ENCODE data around the gene SNAPC4.
"Not testable (repeated sequence)": the region's sequence is repeated elsewhere in the genome, so short reads cannot be mapped to it uniquely, and the experiment has no call there.

SNAPC4 gene

GRCh38 chr9:136409557-136410455 is 9.8 kb upstream of the SNAPC4 start:
- ChIA-PET CTCF (interaction anchor here (0.7 to 1.7 kb wide), 6 partner anchors 9 to 220 kb away, joined by 3 to 8 read pairs (median 3); partner anchors contain the start of gene DNLZ), POLR2A (no interaction called here)
- H3K9me3 ChIP-seq (ENCODE audit: control extremely low read depth in 1 of 5, control insufficient read depth in 4 of 5, insufficient read depth in 2 of 5, low read depth in 1 of 5, low read length in 4 of 5): no peaks in the 10 kb centered on the region
- H3K4me3 ChIP-seq (ENCODE audit: control insufficient read depth in 1 of 7, extremely low read depth in 1 of 7, insufficient read depth in 4 of 7, low read depth in 2 of 7, low read length in 6 of 7): peak overlapping the region; percentile 44 to 97 (median 84)
- no peaks in the 10 kb centered on the region for H3K27me3 ChIP-seq (replicated peaks in 2 of 5; ENCODE audit: control insufficient read depth in 4 of 5, insufficient read depth in 5 of 5, low read length in 4 of 5)
- peak overlapping the region in 1 of 2 experiments; percentile 7 for H3K27ac ChIP-seq (ENCODE audit: insufficient read depth in 1 of 2, low read depth in 1 of 2, low read length in 2 of 2, poor library complexity in 1 of 2, severe bottlenecking in 2 of 2)
- H3K36me3 ChIP-seq (ENCODE audit: control insufficient read depth in 4 of 4, insufficient read depth in 4 of 4, low read length in 3 of 4): peaks cover 9 to 63% (median 46%) of the 10 kb centered on the region in 4 experiments
- WGBS (ENCODE audit: insufficient coverage): 14% methylated on average over 70 of the region's 71 CpGs
- peak in 2 of 3 donors; percentile 25 to 33 for DNase-seq
- peaks cover 2 to 28% (median 21%) of the 10 kb centered on the region in 4 experiments for H3K4me1 ChIP-seq (ENCODE audit: control extremely low read depth in 1 of 4, control insufficient read depth in 4 of 4, insufficient read depth in 4 of 4, low read length in 3 of 4)

- no peak for DNase-seq
- CTCF ChIA-PET: interaction anchor here (2.6 kb wide), 1 partner anchor 11 kb away, joined by 5 read pairs; no protein-coding TSS in a partner anchor
- no peak overlapping the region for H3K27ac ChIP-seq (ENCODE audit: insufficient read depth in 1 of 2, low read depth in 1 of 2, low read length in 2 of 2, poor library complexity in 1 of 2, severe bottlenecking in 2 of 2)
- POLR2A ChIA-PET: no interaction called here
- peaks cover 9 to 59% (median 39%) of the 10 kb centered on the region in 4 experiments for H3K36me3 ChIP-seq (ENCODE audit: control insufficient read depth in 4 of 4, insufficient read depth in 4 of 4, low read length in 3 of 4)
- H3K9me3 ChIP-seq (ENCODE audit: control extremely low read depth in 1 of 5, control insufficient read depth in 4 of 5, insufficient read depth in 2 of 5, low read depth in 1 of 5, low read length in 4 of 5): no peaks in the 10 kb centered on the region
- H3K27me3 ChIP-seq (replicated peaks in 2 of 5; ENCODE audit: control insufficient read depth in 4 of 5, insufficient read depth in 5 of 5, low read length in 4 of 5): no peaks in the 10 kb centered on the region
- no peak overlapping the region for H3K4me3 ChIP-seq (ENCODE audit: control insufficient read depth in 1 of 7, extremely low read depth in 1 of 7, insufficient read depth in 4 of 7, low read depth in 2 of 7, low read length in 6 of 7)
- WGBS (ENCODE audit: insufficient coverage): 98% methylated on average over 6 of the region's 7 CpGs
- peaks cover 2 to 36% (median 21%) of the 10 kb centered on the region in 4 experiments for H3K4me1 ChIP-seq (ENCODE audit: control extremely low read depth in 1 of 4, control insufficient read depth in 4 of 4, insufficient read depth in 4 of 4, low read length in 3 of 4)
Observed at GRCh38 chr9:136407911-136408310, 7.9 kb upstream of the SNAPC4 start.

- POLR2A ChIA-PET; DNase-seq; H3K27ac ChIP-seq (ENCODE audit: insufficient read depth in 1 of 2, low read depth in 1 of 2, low read length in 2 of 2, poor library complexity in 1 of 2, severe bottlenecking in 2 of 2); H3K27me3 ChIP-seq (replicated peaks in 2 of 5; ENCODE audit: control insufficient read depth in 4 of 5, insufficient read depth in 5 of 5, low read length in 4 of 5); H3K9me3 ChIP-seq (ENCODE audit: control extremely low read depth in 1 of 5, control insufficient read depth in 4 of 5, insufficient read depth in 2 of 5, low read depth in 1 of 5, low read length in 4 of 5); H3K4me3 ChIP-seq (ENCODE audit: control insufficient read depth in 1 of 7, extremely low read depth in 1 of 7, insufficient read depth in 4 of 7, low read depth in 2 of 7, low read length in 6 of 7): not testable (repeated sequence)
- CTCF ChIA-PET: interaction anchor here (2.6 kb wide), 1 partner anchor 10 kb away, joined by 5 read pairs; no protein-coding TSS in a partner anchor
- Histone ChIP-seq H3K4me1 (ENCODE audit: control extremely low read depth in 1 of 4, control insufficient read depth in 4 of 4, insufficient read depth in 4 of 4, low read length in 3 of 4) (peaks cover 2 to 34% (median 21%) of the 10 kb centered on the region in 4 experiments), H3K36me3 (ENCODE audit: control insufficient read depth in 4 of 4, insufficient read depth in 4 of 4, low read length in 3 of 4) (peaks cover 8 to 59% (median 42%) of the 10 kb centered on the region in 4 experiments)
- WGBS (ENCODE audit: insufficient coverage): 97% methylated on average over 20 of the region's 28 CpGs
Observed at GRCh38 chr9:136407061-136407460, 7.1 kb upstream of the SNAPC4 start.

- H3K9me3 ChIP-seq (ENCODE audit: control extremely low read depth in 1 of 5, control insufficient read depth in 4 of 5, insufficient read depth in 2 of 5, low read depth in 1 of 5, low read length in 4 of 5); H3K4me3 ChIP-seq (ENCODE audit: control insufficient read depth in 1 of 7, extremely low read depth in 1 of 7, insufficient read depth in 4 of 7, low read depth in 2 of 7, low read length in 6 of 7); H3K27me3 ChIP-seq (replicated peaks in 2 of 5; ENCODE audit: control insufficient read depth in 4 of 5, insufficient read depth in 5 of 5, low read length in 4 of 5); POLR2A ChIA-PET; H3K27ac ChIP-seq (ENCODE audit: insufficient read depth in 1 of 2, low read depth in 1 of 2, low read length in 2 of 2, poor library complexity in 1 of 2, severe bottlenecking in 2 of 2); DNase-seq: not testable (repeated sequence)
- peaks cover 5 to 65% (median 45%) of the 10 kb centered on the region in 4 experiments for H3K36me3 ChIP-seq (ENCODE audit: control insufficient read depth in 4 of 4, insufficient read depth in 4 of 4, low read length in 3 of 4)
- H3K4me1 ChIP-seq (ENCODE audit: control extremely low read depth in 1 of 4, control insufficient read depth in 4 of 4, insufficient read depth in 4 of 4, low read length in 3 of 4): peaks cover 0 to 23% (median 10%) of the 10 kb centered on the region in 4 experiments
- CTCF ChIA-PET: interaction anchor here (1.1 to 2.6 kb wide), 2 partner anchors 9 to 93 kb away, joined by 3 to 5 read pairs; no protein-coding TSS in a partner anchor
- WGBS (ENCODE audit: insufficient coverage): 97% methylated on average over 10 of the region's 10 CpGs
Observed at GRCh38 chr9:136405904-136406303, 5.9 kb upstream of the SNAPC4 start.

- Histone ChIP-seq H3K36me3 (ENCODE audit: control insufficient read depth in 4 of 4, insufficient read depth in 4 of 4, low read length in 3 of 4) (peaks cover 5 to 65% (median 45%) of the 10 kb centered on the region in 4 experiments), H3K27me3 (replicated peaks in 2 of 5; ENCODE audit: control insufficient read depth in 4 of 5, insufficient read depth in 5 of 5, low read length in 4 of 5) (no peaks in the 10 kb centered on the region), H3K4me3 (ENCODE audit: control insufficient read depth in 1 of 7, extremely low read depth in 1 of 7, insufficient read depth in 4 of 7, low read depth in 2 of 7, low read length in 6 of 7) (no peak overlapping the region), H3K9me3 (ENCODE audit: control extremely low read depth in 1 of 5, control insufficient read depth in 4 of 5, insufficient read depth in 2 of 5, low read depth in 1 of 5, low read length in 4 of 5) (no peaks in the 10 kb centered on the region), H3K4me1 (ENCODE audit: control extremely low read depth in 1 of 4, control insufficient read depth in 4 of 4, insufficient read depth in 4 of 4, low read length in 3 of 4) (peaks cover 0 to 23% (median 12%) of the 10 kb centered on the region in 4 experiments), H3K27ac (ENCODE audit: insufficient read depth in 1 of 2, low read depth in 1 of 2, low read length in 2 of 2, poor library complexity in 1 of 2, severe bottlenecking in 2 of 2) (no peak overlapping the region)
- 97% methylated on average over 4 of the region's 7 CpGs for WGBS (ENCODE audit: insufficient coverage)
- DNase-seq: no peak
- POLR2A ChIA-PET: no interaction called here
- CTCF ChIA-PET: interaction anchor here (1.1 to 1.3 kb wide), 2 partner anchors 42 to 92 kb away, joined by 3 to 4 read pairs; partner anchors contain the start of gene DNLZ
Observed at GRCh38 chr9:136405481-136405880, 5.5 kb upstream of the SNAPC4 start.

GRCh38 chr9:136404801-136405136 is 4.8 kb upstream of the SNAPC4 start:
- Histone ChIP-seq H3K27me3 (replicated peaks in 2 of 5; ENCODE audit: control insufficient read depth in 4 of 5, insufficient read depth in 5 of 5, low read length in 4 of 5) (no peaks in the 10 kb centered on the region), H3K27ac (ENCODE audit: insufficient read depth in 1 of 2, low read depth in 1 of 2, low read length in 2 of 2, poor library complexity in 1 of 2, severe bottlenecking in 2 of 2) (no peak overlapping the region), H3K36me3 (ENCODE audit: control insufficient read depth in 4 of 4, insufficient read depth in 4 of 4, low read length in 3 of 4) (peaks cover 5 to 65% (median 45%) of the 10 kb centered on the region in 4 experiments), H3K4me3 (ENCODE audit: control insufficient read depth in 1 of 7, extremely low read depth in 1 of 7, insufficient read depth in 4 of 7, low read depth in 2 of 7, low read length in 6 of 7) (no peak overlapping the region), H3K9me3 (ENCODE audit: control extremely low read depth in 1 of 5, control insufficient read depth in 4 of 5, insufficient read depth in 2 of 5, low read depth in 1 of 5, low read length in 4 of 5) (no peaks in the 10 kb centered on the region), H3K4me1 (ENCODE audit: control extremely low read depth in 1 of 4, control insufficient read depth in 4 of 4, insufficient read depth in 4 of 4, low read length in 3 of 4) (peaks cover 0 to 19% (median 13%) of the 10 kb centered on the region in 4 experiments)
- ChIA-PET CTCF (interaction anchor here (1.3 kb wide), 1 partner anchor 41 kb away, joined by 4 read pairs; the partner anchor contains the start of gene DNLZ), POLR2A (interaction anchor here (0.6 kb wide), 1 partner anchor 100 kb away, joined by 3 read pairs; no protein-coding TSS in a partner anchor)
- DNase-seq: no peak
- 93% methylated on average over 14 of the region's 14 CpGs for WGBS (ENCODE audit: insufficient coverage)

Data from common myeloid progenitor, CD34-positive (primary cell).